Measurements from ENCODE around the gene PPP2R2B.
"Not testable (repeated sequence)": the region's sequence is repeated elsewhere in the genome, so short reads cannot be mapped to it uniquely, and the experiment has no call there.

Gene PPP2R2B

DNA sequence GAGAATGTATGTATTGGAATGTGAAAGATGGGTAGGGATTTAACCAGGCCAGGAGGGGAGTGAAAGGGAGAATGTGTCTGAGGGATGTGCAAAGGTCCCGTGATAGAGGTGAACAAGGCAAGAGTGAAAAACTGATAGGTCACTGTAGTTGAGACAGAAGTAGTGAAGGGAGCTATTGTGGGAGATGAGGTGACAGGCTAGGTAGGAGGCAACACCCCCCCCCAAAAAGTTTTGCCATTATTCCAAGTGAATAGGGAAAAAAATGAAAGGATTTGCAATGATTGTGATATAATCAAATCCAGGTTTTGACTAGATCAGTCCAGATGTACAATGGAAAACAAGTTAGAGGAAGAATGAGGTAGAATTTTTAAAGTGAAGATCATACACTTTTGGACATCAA, 226.0 kb downstream of the PPP2R2B start:
- DNase-seq (ENCODE audit: low spot score), result no peak

DNA sequence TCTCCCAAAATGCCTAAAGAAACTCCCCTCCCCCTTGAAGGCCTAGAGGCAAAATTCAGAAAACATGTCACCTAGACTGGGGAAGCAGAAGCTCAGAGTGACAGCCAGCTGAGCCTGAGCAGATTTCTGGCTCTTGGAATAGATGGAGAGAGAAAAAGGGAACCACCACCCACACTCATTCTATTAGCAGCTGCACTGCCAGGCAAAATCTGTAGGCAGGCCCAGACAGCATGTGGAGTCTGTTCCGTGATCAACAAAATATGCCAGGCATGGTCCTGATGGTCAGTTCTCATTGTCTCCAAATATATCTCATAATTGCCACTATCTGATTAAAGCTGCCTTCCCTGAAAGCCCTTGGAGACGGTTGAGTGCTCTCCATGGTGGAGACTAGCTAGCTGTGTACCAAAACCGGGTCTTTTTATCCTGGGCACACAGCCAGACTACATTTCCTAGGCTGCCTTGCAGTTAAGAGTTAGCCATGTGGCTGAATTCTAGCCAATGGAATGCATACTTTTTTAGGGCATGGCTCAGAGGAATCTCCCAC, 230.8 kb downstream of the PPP2R2B start:
- no peak for DNase-seq (ENCODE audit: low spot score)

DNA sequence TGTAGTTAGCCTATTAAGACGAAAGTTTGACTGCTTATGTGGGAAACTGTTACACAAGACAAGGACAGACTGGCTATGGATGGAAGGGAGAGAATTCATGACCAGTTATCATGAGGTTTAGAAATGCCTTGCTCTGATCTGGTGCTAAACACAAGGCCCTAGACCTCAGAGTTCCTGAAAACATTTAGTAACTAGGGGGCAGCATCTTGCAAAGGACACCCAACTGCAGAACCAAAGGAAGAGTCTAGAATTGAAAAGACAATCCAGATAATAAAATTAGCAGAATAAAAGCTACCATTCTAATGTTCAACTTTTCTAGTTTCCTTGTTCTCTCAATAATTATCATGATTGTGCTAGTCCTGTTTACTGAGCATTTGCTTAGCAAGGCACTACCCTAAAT, 232.1 kb downstream of the PPP2R2B start:
- DNase-seq (ENCODE audit: low spot score), result no peak

DNA sequence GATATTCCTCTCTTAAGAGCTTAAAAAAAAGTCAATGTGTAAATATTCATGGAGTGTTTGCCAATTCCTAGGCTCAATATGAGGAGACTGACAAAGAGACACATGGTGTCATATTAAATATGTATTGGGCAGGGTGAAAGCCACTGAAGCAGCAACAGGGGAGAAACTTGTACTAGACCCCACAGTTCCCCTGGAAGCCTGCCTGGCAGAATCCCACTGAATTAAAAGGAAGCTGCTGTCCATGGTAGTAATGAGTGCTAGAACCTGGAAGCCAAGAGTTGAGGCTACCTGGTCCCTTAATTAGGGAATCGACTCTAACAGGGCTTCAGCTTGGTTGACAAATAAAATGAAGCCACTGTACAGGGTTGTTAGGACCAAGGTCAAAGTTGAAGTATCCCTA, 233.2 kb downstream of the PPP2R2B start:
- DNase-seq (ENCODE audit: low spot score), result no peak

DNA sequence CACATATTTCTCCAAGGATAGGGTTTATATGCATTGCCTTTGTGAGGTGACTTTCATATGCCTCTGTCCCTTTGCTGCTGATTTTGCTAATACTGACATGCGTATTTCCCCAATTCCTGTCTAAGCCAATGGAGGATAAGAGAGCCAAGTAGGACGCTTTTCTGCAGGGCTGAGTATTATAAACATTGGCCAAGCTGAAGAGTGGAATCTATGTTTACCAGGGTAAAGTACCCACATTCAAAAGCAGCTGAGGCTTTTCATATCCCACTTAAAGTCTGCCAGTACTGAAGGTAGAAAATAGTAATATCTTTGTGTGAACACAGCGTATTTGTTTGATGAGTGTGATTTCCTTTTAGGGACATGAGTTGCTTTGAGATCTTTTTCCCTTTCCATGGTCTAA, 233.7 kb downstream of the PPP2R2B start:
- no peak for DNase-seq (ENCODE audit: low spot score)

DNA sequence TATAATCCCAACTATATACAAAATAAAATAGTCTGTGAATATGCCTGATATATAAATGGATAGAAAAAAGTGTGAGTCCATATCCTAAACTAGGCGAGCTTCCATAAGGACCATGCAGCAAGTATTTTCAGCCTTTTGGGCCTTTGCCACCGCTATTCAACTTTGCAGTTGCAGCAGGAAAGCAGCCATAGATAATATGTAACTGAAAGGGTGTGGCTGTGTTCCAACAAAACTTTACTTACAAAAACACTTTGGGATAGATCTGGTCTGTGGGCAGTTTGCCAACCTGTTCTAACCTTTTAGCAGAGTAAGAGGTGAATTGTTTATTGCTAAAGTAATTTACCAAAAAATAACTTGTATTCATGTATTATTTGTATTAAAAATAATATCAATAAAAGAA, 234.8 kb downstream of the PPP2R2B start:
- no peak for DNase-seq (ENCODE audit: low spot score)

DNA sequence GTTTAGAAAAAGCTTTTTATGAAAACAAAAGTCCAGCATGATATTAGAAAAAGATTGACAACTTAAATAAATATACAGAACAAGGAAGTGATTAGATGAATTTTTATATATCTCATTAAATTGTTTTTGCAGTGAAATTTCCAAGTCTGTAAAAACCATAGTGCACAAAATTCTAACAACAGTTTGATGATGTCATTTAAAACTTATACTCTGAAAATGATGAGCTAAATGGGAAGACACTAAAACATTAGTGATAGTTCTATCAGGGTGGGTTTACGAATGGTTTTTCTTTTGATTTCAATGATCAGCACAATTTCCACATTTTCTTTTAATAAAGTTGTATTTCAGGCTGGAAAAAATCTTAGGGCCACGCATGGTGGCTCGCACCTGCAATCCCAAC, 236.1 kb downstream of the PPP2R2B start:
- no peak for DNase-seq (ENCODE audit: low spot score)

DNA sequence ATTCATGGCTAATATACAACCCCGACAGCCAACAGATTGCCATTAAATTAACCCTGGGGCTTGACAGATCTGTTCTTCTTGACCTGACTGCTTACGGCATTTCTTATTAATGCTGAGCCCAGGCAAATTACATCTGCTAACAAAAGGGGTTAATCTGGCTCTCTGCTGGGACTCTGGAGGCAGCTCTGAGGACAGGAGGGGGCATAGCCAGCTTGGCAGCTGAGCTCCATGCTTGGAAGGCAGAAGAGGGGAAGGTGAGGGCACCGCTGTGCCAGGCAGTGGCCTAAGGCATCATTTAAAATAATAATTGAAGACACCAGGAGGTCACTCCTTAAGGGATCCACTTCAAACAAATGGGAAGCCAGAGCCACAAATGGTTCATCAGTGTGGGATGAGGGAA, 236.6 kb downstream of the PPP2R2B start:
- DNase-seq (ENCODE audit: low spot score), result no peak

DNA sequence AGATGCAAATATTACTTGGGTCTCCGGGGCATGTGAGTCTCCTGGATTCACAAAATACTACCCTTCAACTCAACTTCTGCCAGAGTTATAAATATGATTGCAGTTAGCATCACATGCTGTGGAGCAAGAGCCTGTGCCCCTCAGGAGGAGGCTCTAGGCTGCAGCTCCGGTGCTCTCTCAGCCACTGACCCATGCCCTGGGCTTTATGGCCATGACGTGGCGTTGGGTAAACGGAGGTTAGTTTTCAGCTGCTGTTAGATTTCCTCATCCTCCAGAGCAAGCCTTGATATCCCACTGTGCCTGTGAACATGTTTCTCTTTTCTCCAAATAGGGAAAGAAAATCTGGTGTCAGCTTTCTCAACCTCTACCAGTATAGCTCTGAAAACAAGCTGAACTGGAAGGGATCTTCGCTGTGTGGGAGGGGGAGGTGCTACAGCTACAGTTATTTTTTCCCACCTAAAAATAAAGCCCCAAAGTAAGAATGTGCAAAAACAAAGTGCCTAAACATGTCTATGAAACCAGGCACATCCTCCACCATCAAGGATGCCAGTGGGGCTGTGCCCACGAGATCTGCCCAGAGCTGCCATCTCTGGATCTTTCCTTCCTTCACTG, 238.2 kb downstream of the PPP2R2B start:
- DNase-seq (ENCODE audit: low spot score), result no peak

DNA sequence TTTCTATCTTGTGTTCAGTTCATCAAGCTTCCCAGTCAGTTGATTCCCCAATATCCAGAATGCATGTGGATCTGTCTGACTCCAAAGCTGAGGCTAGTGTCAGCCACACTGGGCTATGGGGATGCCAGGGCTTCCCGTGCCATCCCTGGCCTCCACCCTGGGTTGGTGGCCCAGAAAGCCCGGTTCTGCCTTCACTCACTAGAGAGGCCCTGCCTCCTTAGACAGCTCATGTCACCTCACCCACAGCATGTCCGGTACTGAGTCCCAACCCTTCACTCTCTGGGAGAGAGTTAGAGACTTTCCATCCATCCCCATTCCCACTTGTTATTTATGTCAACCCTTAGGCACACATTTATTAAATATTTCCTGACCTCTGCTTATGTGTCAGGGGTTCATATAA, 243.1 kb downstream of the PPP2R2B start:
- DNase-seq (ENCODE audit: low spot score), result no peak

DNA sequence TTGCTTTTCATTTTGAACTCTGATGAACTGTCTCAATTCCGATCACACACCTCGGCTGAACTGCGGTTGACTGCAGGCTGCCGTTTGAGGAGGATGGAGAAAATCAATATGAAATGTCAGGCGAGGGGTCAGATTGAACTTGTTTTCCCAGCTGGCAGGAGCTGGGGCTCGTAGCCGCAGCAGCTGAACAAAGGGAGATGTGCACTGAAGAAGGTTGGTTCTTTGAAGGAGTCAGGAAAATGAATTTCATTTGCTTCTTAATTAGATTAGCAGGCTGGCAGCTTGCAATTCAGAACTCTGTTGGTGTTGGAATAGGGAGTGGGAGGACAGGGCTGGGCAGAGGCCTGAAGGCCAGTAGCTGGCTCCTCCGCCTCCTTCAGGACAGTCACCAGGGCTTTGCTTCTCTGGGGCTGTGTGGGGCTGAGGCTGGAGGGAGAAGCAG, 245.2 kb downstream of the PPP2R2B start:
- no peak for DNase-seq (ENCODE audit: low spot score)

DNA sequence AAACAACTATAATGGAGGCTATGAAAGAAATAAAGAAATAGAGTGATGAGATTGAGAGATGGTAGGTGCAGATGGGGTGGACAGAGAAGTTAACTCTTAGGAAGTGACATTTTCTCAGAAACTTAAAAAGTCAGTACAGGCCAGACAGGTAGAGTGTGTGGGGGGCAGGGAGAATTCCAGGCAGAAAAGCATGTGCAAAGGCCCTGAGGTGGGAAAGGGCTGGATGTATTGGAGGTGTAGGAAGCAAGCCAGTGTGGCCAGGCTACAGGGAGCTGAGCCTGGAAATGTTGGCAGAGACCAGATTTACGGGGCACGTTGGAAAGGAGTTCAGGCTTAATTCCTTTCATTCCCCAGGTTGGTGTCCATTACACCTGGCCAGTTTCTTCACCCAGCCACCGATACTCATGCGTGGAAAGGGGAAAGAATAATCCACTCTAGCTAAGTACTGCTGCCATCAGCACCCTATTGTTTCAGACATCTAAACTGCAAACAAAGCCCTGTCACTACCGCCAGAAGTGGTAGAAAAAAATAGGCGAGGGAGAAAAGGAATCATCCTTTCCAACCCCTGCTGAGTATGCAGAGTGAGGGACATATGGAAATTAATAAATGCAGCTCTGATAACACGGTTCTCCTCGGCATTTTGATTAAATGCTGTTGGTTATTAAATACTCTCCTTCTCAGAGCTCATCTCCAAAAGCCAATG, 245.8 kb downstream of the PPP2R2B start:
- DNase-seq (ENCODE audit: low spot score), result no peak

DNA sequence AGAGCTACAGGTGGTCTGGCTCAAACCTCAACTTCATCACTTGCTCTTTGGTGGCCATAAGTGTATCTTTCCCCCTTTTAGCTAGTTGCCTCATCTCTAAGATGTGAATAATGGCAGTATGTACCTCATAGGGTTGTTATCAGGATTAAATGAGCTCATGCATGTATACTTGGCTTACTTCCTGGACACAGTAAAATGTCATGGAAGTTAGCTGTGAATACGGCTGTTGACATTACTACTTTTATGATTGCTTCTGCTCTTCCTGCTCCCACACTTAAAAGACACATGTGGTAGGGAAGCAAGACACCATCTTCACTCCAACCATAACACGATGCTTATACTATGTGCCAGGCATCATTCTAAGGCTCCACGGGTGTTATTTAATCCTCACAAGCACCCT, 248.1 kb downstream of the PPP2R2B start:
- no peak for DNase-seq (ENCODE audit: low spot score)

DNA sequence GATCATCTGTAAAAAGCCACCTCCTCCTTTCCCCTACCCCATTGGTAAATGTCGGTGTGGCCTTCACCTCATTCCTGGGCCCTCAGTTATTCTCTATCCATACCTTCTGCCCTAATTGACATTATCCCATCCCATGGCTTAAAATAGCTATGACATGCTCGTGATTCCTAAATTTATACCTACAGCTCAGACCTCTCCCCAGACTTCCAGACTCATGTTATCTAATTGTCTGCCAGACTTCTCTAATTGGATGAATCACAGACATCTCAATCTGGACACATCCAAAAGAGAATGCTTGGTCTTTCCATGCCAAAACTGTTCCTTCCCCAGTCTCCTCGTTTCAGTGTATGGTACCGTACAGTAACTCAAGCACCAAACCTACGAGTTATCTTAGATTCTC, 249.6 kb downstream of the PPP2R2B start:
- no peak for DNase-seq (ENCODE audit: low spot score)

DNA sequence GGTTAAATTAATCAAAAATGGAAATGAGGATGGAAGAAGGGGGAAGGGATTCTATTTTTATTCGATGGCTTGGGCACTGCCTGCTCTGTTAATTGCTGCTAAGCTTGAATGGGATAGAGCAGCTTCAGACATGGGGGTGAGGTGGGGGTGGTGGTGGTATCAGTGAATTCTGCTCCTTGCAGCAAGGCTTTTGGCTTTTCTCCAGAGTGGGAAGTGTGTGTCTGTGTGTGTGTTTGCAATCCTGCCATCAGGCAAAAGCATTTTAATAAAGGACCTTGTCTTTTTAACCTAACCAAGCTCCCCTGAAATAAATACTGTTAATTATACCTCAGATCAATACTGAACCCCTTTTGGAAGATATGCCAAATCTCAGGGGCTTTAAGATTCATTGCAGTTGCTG, 251.6 kb downstream of the PPP2R2B start:
- DNase-seq (ENCODE audit: low spot score), result no peak

DNA sequence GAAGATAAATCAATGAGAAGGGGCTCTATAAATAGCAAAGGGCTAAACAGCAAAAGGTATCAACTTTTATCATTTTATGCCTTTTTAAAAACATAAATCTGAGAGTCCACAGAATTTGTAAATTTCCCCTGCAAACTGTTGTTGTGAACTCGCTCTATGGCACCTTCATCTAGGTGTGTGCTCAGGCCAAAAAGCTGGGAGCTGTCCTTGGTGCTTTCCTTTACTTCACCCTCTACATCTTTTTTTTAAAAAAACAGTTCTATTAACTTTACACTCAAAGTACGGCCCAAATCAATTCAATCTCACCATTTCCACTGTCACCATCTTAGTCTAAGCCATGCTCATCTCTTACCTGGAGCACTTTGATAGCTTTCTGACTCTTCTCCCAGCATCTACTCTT, 254.4 kb downstream of the PPP2R2B start:
- no peak for DNase-seq (ENCODE audit: low spot score)

DNA sequence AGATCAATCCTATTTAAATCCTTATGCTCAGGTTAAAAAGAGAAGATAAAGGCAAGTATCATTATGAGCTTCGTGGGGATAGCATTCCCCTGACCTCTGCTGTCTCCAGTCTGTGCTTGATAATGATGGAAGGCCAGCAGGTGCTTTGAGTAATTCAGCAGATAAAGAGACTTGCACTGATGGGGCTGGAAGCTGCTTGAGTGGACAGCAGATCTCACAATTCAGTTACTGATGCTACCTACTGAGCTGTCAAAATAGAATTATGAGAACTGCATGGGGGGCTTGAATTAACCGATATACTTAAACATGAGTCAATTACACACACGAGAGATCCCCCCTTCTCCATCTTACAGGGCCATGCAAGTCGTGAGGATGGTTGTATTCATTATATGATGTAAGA, 254.9 kb downstream of the PPP2R2B start:
- DNase-seq (ENCODE audit: low spot score), result no peak

DNA sequence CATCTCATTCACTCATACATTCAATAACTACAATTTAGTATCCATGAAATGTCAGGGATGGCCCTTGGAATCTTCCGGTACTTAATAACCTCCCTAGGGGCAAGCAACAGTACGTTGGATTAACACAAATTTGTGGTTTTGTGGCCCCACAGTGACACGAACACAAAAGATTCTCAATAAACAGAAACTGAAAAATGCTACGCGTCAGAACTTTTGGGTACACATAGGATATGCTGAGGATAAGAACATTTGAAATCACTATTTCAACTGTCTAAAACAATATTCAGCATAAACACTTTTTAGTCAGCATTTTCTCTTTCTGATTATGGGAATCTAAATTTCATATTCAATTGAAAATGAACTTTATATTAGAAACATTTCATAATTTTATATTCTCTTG, 255.5 kb downstream of the PPP2R2B start:
- DNase-seq (ENCODE audit: low spot score), result no peak

DNA sequence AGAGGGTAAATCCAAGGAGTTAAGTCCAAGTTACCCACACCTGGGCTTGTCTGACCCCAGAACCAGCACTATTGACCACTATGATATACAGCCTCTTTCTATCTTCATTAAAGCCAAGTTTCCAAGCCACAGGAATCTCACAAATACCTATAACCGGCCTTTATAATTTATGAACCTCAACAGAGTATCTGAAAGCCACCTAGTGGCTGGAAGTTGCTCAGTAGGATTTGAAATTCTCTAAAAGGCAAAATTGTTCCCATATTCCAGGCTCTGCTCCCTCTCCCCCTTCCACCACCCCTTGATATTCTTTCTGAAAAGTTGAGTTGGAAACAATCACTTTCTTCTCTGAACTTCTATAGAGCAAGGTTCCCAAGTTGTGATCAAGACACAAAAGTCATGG, 256.2 kb downstream of the PPP2R2B start:
- no peak for DNase-seq (ENCODE audit: low spot score)

DNA sequence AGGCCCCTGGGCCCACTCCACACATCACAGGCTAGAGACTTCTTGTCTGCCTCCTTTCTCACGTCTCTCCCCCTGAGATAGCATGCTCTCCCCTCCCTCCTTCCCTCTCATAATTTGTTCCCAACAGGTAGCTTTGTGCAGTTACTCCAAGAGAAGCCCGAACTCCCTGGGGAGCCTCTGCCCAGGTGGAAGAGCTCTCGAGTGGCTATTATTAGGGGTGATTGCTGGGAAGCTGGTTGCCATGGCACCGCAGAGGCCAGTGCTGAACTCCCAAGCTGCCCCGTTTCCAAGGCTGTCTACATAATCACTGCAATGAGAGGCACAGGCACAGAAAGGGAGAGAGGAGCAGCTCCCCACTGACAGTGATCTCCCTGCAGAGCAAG, 257.9 kb downstream of the PPP2R2B start:
- no peak for DNase-seq (ENCODE audit: low spot score)

DNA sequence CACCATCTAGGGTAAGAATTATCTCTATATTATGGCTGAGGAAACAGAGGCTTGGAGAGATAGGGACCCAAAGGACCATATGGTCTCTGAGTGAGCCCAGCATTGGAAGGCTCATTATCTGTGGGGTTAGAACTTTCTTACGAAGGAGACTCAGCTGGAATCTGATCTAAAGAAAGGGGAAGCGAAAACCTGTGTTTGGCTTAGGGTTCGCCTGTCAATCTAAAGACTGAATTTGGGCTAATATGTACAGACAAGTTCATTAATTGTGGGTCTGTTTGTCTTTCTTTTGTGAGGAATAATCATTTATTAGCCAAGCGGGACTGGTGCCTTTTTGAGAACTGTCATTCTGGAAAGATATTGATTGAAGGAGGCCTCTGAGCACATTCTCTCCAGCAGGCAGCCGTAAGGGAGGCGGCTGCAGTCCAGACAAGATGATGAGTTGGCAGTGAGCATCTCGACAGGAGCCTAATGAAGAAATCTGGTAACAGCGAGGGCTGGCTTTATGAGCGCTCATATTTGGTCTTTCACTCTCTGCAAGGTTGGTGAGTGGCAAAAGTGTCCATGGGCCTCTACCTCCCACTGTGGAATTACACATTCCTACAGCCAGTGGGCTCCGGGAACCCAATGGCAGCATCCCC, 258.4 kb downstream of the PPP2R2B start:
- no peak for DNase-seq (ENCODE audit: low spot score)

DNA sequence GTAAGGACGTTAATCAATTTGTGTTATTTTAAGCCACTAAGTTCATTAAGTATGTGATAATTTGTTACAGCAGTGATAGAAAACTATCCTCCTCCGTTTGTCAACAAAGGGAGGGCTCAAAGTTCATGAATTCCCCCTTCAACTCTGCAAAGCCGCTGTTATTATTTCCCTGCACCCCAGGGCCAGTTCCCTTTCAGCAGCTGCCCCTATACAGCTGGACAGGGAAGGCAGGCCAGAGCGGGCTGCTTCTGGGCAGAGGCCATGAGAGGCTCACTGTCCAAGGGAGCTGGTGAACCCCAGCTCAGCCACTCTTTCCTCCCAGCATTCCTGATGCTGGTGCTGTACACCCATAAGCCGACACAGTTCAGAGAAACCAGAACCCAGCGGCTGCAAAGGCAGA, 260.1 kb downstream of the PPP2R2B start:
- no peak for DNase-seq (ENCODE audit: low spot score)

DNA sequence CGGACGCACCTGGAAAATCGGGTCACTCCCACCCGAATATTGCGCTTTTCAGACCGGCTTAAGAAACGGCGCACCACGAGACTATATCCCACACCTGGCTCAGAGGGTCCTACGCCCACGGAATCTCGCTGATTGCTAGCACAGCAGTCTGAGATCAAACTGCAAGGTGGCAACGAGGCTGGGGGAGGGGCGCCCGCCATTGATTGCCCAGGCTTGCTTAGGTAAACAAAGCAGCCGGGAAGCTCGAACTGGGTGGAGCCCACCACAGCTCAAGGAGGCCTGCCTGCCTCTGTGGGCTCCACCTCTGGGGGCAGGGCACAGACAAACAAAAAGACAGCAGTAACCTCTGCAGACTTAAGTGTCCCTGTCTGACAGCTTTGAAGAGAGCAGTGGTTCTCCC, 268.8 kb downstream of the PPP2R2B start:
- not testable (repeated sequence) for DNase-seq (ENCODE audit: low spot score)

All from hematopoietic multipotent progenitor cell treated with erythropoietin and hydrocortisone succinate and interleukin-3 and kit ligand, for 17 days (in vitro differentiated cells).